Neural cell (in vitro differentiated cells): ENCODE measurements around the gene MEA1.

ENCODE experiments used
- EP300 ChIP-seq: fragments of 450-650 bp; conservative IDR thresholded peaks from 2 replicates; pipeline ENCODE4 v1.6.1; 2014; ENCODE audit warnings: antibody characterized with exemption, mild to moderate bottlenecking, moderate library complexity; ENCODE audit not compliant: poor library complexity, severe bottlenecking
- EZH2 ChIP-seq: fragments of 200-600, 300-800 bp; shearing (Covaris generic), sonication (generic); IDR thresholded peaks from 2 replicates; pipeline ENCODE4 v1.6.1; 2014; ENCODE audit warnings: antibody characterized with exemption, low read length, borderline replicate concordance, mild to moderate bottlenecking; ENCODE audit not compliant: insufficient read depth, poor library complexity, severe bottlenecking
- MXI1 ChIP-seq: fragments of 450-650 bp; conservative IDR thresholded peaks from 2 replicates; pipeline ENCODE4 v1.6.1; 2014; ENCODE audit warnings: antibody characterized with exemption, mild to moderate bottlenecking; ENCODE audit not compliant: poor library complexity, severe bottlenecking
- POLR2AphosphoS5 ChIP-seq: IDR thresholded peaks from 2 replicates; pipeline ENCODE4 v1.6.1; 2012
- RAD21 ChIP-seq: fragments of 450-650 bp; conservative IDR thresholded peaks from 2 replicates; pipeline ENCODE4 v1.6.1; 2014; ENCODE audit warnings: antibody characterized with exemption, mild to moderate bottlenecking, moderate library complexity
- SMC3 ChIP-seq: fragments of 450-650 bp; conservative IDR thresholded peaks from 2 replicates; pipeline ENCODE4 v1.6.1; 2014; ENCODE audit warnings: antibody characterized with exemption, mild to moderate bottlenecking, moderate library complexity; ENCODE audit not compliant: poor library complexity
- TAF1 ChIP-seq: IDR thresholded peaks from 2 replicates; pipeline ENCODE4 v1.6.1; 2012; ENCODE audit warnings: low read depth
- TF ChIP-seq, protein P1 (sequence below): fragments of 450-650 bp; IDR thresholded peaks from 2 replicates; pipeline ENCODE4 v1.5.1; 2014; ENCODE audit warnings: antibody characterized with exemption, mild to moderate bottlenecking, moderate library complexity; ENCODE audit not compliant: poor library complexity, severe bottlenecking
- TF ChIP-seq, protein P2 (sequence below): IDR thresholded peaks from 2 replicates; pipeline ENCODE4 v1.6.1; 2012; ENCODE audit warnings: borderline replicate concordance

DNA sequence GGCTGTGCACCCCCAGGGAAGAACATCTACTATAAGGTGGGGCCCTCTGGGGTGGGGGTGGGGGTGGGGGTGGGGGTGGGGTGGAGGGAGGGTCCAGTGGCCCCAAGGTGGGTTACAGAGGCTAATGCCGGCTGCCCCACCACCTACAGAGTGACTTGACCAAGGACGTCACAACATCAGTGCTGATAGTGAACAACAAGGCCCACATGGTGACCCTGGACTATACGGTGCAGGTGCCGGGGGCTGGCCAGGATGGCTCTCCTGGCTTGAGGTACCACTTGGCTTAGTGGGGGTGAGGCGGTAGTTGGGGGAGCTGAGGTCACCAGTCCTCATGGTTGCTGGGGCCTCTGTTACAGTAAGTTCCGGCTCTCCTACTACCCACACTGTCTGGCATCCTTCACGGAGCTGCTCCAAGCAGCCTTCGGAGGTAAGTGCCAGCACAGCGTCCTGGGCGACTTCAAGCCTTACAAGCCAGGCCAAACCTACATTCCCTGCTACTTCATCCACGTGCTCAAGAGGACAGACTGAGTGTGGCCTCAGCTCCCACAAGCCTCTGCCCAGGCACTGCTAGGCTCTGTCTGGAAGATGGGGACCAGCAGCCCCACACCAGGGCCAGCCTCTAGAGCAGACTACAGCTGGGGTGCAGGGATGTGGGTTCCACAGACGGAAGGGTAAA is 50.4 kb downstream of the MEA1 start:
- TF ChIP-seq, protein P1, sequence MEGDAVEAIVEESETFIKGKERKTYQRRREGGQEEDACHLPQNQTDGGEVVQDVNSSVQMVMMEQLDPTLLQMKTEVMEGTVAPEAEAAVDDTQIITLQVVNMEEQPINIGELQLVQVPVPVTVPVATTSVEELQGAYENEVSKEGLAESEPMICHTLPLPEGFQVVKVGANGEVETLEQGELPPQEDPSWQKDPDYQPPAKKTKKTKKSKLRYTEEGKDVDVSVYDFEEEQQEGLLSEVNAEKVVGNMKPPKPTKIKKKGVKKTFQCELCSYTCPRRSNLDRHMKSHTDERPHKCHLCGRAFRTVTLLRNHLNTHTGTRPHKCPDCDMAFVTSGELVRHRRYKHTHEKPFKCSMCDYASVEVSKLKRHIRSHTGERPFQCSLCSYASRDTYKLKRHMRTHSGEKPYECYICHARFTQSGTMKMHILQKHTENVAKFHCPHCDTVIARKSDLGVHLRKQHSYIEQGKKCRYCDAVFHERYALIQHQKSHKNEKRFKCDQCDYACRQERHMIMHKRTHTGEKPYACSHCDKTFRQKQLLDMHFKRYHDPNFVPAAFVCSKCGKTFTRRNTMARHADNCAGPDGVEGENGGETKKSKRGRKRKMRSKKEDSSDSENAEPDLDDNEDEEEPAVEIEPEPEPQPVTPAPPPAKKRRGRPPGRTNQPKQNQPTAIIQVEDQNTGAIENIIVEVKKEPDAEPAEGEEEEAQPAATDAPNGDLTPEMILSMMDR: no peak
- TF ChIP-seq POLR2AphosphoS5 (no peak), EZH2 (no peak), TAF1 (no peak), EP300 (no peak), RAD21 (no peak), MXI1 (no peak), SMC3 (no peak)
- TF ChIP-seq, protein P2, sequence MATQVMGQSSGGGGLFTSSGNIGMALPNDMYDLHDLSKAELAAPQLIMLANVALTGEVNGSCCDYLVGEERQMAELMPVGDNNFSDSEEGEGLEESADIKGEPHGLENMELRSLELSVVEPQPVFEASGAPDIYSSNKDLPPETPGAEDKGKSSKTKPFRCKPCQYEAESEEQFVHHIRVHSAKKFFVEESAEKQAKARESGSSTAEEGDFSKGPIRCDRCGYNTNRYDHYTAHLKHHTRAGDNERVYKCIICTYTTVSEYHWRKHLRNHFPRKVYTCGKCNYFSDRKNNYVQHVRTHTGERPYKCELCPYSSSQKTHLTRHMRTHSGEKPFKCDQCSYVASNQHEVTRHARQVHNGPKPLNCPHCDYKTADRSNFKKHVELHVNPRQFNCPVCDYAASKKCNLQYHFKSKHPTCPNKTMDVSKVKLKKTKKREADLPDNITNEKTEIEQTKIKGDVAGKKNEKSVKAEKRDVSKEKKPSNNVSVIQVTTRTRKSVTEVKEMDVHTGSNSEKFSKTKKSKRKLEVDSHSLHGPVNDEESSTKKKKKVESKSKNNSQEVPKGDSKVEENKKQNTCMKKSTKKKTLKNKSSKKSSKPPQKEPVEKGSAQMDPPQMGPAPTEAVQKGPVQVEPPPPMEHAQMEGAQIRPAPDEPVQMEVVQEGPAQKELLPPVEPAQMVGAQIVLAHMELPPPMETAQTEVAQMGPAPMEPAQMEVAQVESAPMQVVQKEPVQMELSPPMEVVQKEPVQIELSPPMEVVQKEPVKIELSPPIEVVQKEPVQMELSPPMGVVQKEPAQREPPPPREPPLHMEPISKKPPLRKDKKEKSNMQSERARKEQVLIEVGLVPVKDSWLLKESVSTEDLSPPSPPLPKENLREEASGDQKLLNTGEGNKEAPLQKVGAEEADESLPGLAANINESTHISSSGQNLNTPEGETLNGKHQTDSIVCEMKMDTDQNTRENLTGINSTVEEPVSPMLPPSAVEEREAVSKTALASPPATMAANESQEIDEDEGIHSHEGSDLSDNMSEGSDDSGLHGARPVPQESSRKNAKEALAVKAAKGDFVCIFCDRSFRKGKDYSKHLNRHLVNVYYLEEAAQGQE: no peak
